K562 (cell line): Measurements from ENCODE around the gene HSD17B3. TPM values are rescaled to one million over a fixed set of nuclear protein-coding genes. Genes with fewer than 3 reads are reported as not detected.

Experiments used
- CBFA2T3 ChIP-seq: fragments of 450-650 bp; IDR thresholded peaks from 2 replicates; pipeline ENCODE4 v1.6.1; 2017
- CGGBP1 ChIP-seq: fragments of 250-450 bp; sonication (Bioruptor Pico); IDR thresholded peaks from 2 replicates; pipeline ENCODE4 v1.9.0; 2021; ENCODE audit warnings: mild to moderate bottlenecking
- CTCF ChIP-seq, 3 experiments: IDR thresholded peaks in 2 of 3; conservative IDR thresholded peaks in 1 of 3; 2 replicates each; pipeline ENCODE4 v1.5.1; 2011 to 2012; ENCODE audit warnings: low read length in 3 of 3, mild to moderate bottlenecking in 3 of 3, control low read depth in 2 of 3, improper control_type of control experiment in 1 of 3, inconsistent platforms in 1 of 3, low read depth in 1 of 3, mixed read lengths in 1 of 3, moderate library complexity in 1 of 3; ENCODE audit not compliant: insufficient read depth in 2 of 3
- E2F6 ChIP-seq, 2 experiments: IDR thresholded peaks; 2 replicates each; pipeline ENCODE4 v1.6.1; 2011; ENCODE audit warnings: borderline replicate concordance in 1 of 2, control low read depth in 1 of 2, low read depth in 1 of 2, low read length in 1 of 2, mild to moderate bottlenecking in 1 of 2, mixed read lengths in 1 of 2, moderate library complexity in 1 of 2; ENCODE audit not compliant: insufficient read depth in 1 of 2, insufficient read length in 1 of 2, poor library complexity in 1 of 2, severe bottlenecking in 1 of 2; ENCODE audit errors: extremely low read depth in 1 of 2
- FOXP1 ChIP-seq: sonication (generic); formaldehyde crosslinking; IDR thresholded peaks from 2 replicates; pipeline ENCODE4 v1.8.0; 2022; ENCODE audit warnings: mild to moderate bottlenecking, missing genetic modification reagents
- GABPA ChIP-seq: fragments of 200-800 bp; sonication (Bioruptor generic); conservative IDR thresholded peaks from 2 replicates; pipeline ENCODE4 v1.6.1; 2016; ENCODE audit warnings: low read depth, missing genetic modification characterization, missing compliant biosample characterization
- GMEB1 ChIP-seq: fragments of 250-450 bp; sonication (Bioruptor Pico); IDR thresholded peaks from 2 replicates; pipeline ENCODE4 v1.4.0; 2020; ENCODE audit warnings: mild to moderate bottlenecking
- NFIC ChIP-seq: fragments of 450-650 bp; IDR thresholded peaks from 2 replicates; pipeline ENCODE4 v1.6.1; 2017; ENCODE audit warnings: mild to moderate bottlenecking, inconsistent platforms
- NFYB ChIP-seq: IDR thresholded peaks from 2 replicates; pipeline ENCODE4 v1.6.1; 2011; ENCODE audit warnings: mild to moderate bottlenecking, moderate library complexity; ENCODE audit not compliant: insufficient read length; ENCODE audit errors: extremely low read depth
- RBBP5 ChIP-seq: fragments of 200-600 bp; sonication (generic); IDR thresholded peaks from 2 replicates; pipeline ENCODE4 v1.6.1; 2012; ENCODE audit warnings: borderline replicate concordance, mild to moderate bottlenecking, low read length, control low read depth, inconsistent platforms; ENCODE audit not compliant: insufficient read depth, poor library complexity, severe bottlenecking
- RUNX1 ChIP-seq: sonication (generic); IDR thresholded peaks from 2 replicates; pipeline ENCODE4 v1.6.1; 2016; ENCODE audit warnings: antibody characterized with exemption, low read depth
- UBTF ChIP-seq, 2 experiments: IDR thresholded peaks; 2 replicates each; pipeline ENCODE4 v1.6.1; 2012; ENCODE audit warnings: improper control_type of control experiment in 2 of 2, low read depth in 2 of 2, low read length in 2 of 2, borderline replicate concordance in 1 of 2
- ZNF444 ChIP-seq: fragments of 250-450 bp; sonication (Bioruptor Pico); IDR thresholded peaks from 2 replicates; pipeline ENCODE4 v1.4.0; 2020; ENCODE audit warnings: mild to moderate bottlenecking, moderate library complexity
- polyA plus RNA-seq, 8 experiments: library from polyadenylated mRNA; depleted of rRNA in 4 of 8; stranded (reverse) in 5 of 8; unstranded in 3 of 8; fragments of >200 nt; fragmentation: Nextera tagmentation in 2 of 8; fragmentation: Illumina TruSeq in 1 of 8; extraction: Ambion mirVana in 2 of 8; extraction: Trizol in 1 of 8; gene quantifications; 2 replicates each; pipeline versions ENCODE4 v1.2.1 to v1.2.3, GENCODE V29; 2011 to 2014; ENCODE audit warnings: inconsistent platforms in 1 of 8, missing spikeins in 1 of 8
- total RNA-seq, 7 experiments: library from RNA; depleted of rRNA in 6 of 7; stranded (reverse); fragments of >200 nt in 6 of 7; fragmentation: Illumina TruSeq in 2 of 7; extraction: Trizol in 2 of 7; gene quantifications; 2 replicates each; pipeline versions ENCODE4 v1.2.1 to v1.2.3, GENCODE V29; 2011 to 2021; ENCODE audit warnings: low replicate concordance in 1 of 7

HSD17B3 gene
- total and polyA plus RNA-seq, 9 of the 15 experiments (the other 6 are each of a cell fraction or from before 2014, with no cell fraction given) = not detected

GRCh38 chr9:96217754-96218693, 84.0 kb downstream of the HSD17B3 start (continued):
- TF ChIP-seq E2F6 (IDR thresholded peaks at IDR 0.05; ENCODE audit: borderline replicate concordance in 1 of 2, extremely low read depth in 1 of 2, insufficient read depth in 1 of 2, insufficient read length in 1 of 2, low read depth in 1 of 2, low read length in 1 of 2, poor library complexity in 1 of 2, severe bottlenecking in 1 of 2) (no peak), NFIC (no peak), GMEB1 (no peak), RUNX1 (no peak), ZNF444 (no peak), CBFA2T3 (no peak), RBBP5 (no peak), CTCF (IDR thresholded peaks at IDR 0.05 in 2 of 3, conservative IDR thresholded peaks at IDR 0.05 in 1 of 3; ENCODE audit: insufficient read depth in 2 of 3, low read depth in 1 of 3, low read length in 3 of 3) (peak; percentile 93 to 99 (median 97)), FOXP1 (no peak), NFYB (no peak), GABPA (no peak), CGGBP1 (CRISPR knock-in tag) (no peak), UBTF (IDR thresholded peaks at IDR 0.05; ENCODE audit: borderline replicate concordance in 1 of 2, low read depth in 2 of 2, low read length in 2 of 2) (no peak)
